Smooth muscle cell (in vitro differentiated cells): ENCODE results near the gene HOXC11. TPM values are rescaled to one million over a fixed set of nuclear protein-coding genes. Genes with fewer than 3 reads are reported as not detected.

ENCODE experiments used
- DNase-seq: peaks from one replicate; lab custom pipeline; 2025; ENCODE audit not compliant: unreplicated experiment; lab: John Stamatoyannopoulos, UW
- H2AFZ ChIP-seq: fragments of 200-600 bp; sonication (generic); 2 replicates; pipeline ENCODE4 v1.6.0; 2016; ENCODE audit warnings: antibody characterized with exemption, low read depth, mild to moderate bottlenecking
- H3F3A ChIP-seq: fragments of 200-600 bp; sonication (generic); 2 replicates; pipeline ENCODE4 v1.6.0; 2017; ENCODE audit warnings: antibody characterized with exemption, low read depth
- H3K27ac ChIP-seq: fragments of 200-600 bp; sonication (generic); 2 replicates; pipeline ENCODE4 v1.5.1; 2016; ENCODE audit warnings: low read depth, mild to moderate bottlenecking
- H3K27me3 ChIP-seq: fragments of 200-600 bp; sonication (generic); 2 replicates; pipeline ENCODE4 v1.6.1; 2016; ENCODE audit warnings: low read depth, mild to moderate bottlenecking
- H3K36me3 ChIP-seq: fragments of 200-600 bp; sonication (generic); 2 replicates; pipeline ENCODE4 v1.5.1; 2016; ENCODE audit warnings: low read depth
- H3K4me1 ChIP-seq: fragments of 200-600 bp; sonication (generic); 2 replicates; pipeline ENCODE4 v1.5.1; 2016; ENCODE audit warnings: low read depth
- H3K4me2 ChIP-seq: fragments of 200-600 bp; sonication (generic); 2 replicates; pipeline ENCODE4 v1.6.0; 2016; ENCODE audit warnings: mild to moderate bottlenecking
- H3K4me3 ChIP-seq: fragments of 200-600 bp; sonication (generic); 2 replicates; pipeline ENCODE4 v1.5.1; 2016; ENCODE audit warnings: mild to moderate bottlenecking
- H3K79me2 ChIP-seq: fragments of 200-600 bp; sonication (generic); 2 replicates; pipeline ENCODE4 v1.6.0; 2016; ENCODE audit warnings: low read depth, mild to moderate bottlenecking
- H3K9ac ChIP-seq: fragments of 200-600 bp; sonication (generic); 2 replicates; pipeline ENCODE4 v1.6.0; 2016; ENCODE audit warnings: low read depth
- H3K9me3 ChIP-seq: fragments of 200-600 bp; sonication (generic); replicated peaks from 2 replicates; pipeline ENCODE4 v1.5.1; 2016; ENCODE audit warnings: low read depth
- H4K20me1 ChIP-seq: fragments of 200-600 bp; sonication (generic); 2 replicates; pipeline ENCODE4 v1.6.0; 2016; ENCODE audit warnings: low read depth
- CTCF ChIP-seq: fragments of 200-600 bp; sonication (generic); IDR thresholded peaks from 2 replicates; pipeline ENCODE4 v1.5.1; 2017; ENCODE audit warnings: borderline replicate concordance, mild to moderate bottlenecking, antibody characterized with exemption; ENCODE audit not compliant: insufficient read depth, poor library complexity, severe bottlenecking
- WGBS: methylation state at CpG from one replicate; pipeline ENCODE4 v1.1.7; 2016; ENCODE audit warnings: low lambda C conversion rate; 5-methylcytosine and 5-hydroxymethylcytosine counted together
- polyA plus RNA-seq: library from polyadenylated mRNA; unstranded; fragments of >200 nt; fragmentation: Nextera tagmentation; extraction: Ambion mirVana; gene quantifications from 2 replicates; pipeline ENCODE4 v1.2.1, GENCODE V29; 2016
- total RNA-seq: library from RNA; depleted of rRNA; stranded (reverse); fragments of >200 nt; gene quantifications from 2 replicates; pipeline ENCODE4 v1.2.3, GENCODE V29; 2014

Gene HOXC11
- total and polyA plus RNA-seq, 2 experiments from 2014 or later, result 0.23 to 0.27 TPM

GRCh38 chr12:54001283-54002187 is 28.6 kb downstream of the HOXC11 start:
- H3K9ac ChIP-seq, result no peak overlapping the region
- no peaks in the 10 kb centered on the region for H3K79me2 ChIP-seq
- H3K4me2 ChIP-seq, result no peak overlapping the region

DNA sequence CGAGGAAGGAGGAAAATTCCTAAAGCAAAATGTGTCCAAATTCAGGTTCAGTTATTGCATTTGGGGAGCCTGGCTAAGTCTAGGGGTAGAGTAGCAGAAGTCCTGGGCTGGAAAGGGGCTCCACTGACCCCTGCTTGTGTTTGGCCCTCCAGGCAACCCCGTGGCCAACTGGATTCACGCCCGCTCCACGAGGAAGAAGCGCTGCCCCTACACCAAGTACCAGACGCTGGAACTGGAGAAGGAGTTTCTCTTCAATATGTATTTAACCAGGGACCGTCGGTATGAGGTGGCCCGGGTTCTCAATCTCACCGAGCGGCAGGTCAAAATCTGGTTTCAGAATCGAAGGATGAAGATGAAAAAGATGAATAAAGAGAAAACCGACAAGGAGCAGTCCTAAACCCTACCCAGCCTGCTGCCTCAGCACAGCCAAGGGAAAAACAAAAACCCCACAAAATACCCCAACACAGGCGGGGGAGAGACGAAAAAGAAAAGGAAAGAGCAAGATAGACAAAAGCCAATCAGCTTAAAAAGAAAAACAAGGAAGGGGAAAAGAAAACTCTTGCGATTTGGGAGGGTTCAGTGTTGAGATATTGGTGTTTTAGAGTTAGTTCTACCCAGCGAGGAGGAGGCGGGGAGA is 29.5 kb downstream of the HOXC11 start:
- Histone ChIP-seq H3K36me3 (no peaks in the 10 kb centered on the region), H3K4me2 (no peak overlapping the region), H2AFZ (no peak overlapping the region), H4K20me1 (no peaks in the 10 kb centered on the region), H3K4me3 (no peak overlapping the region), H3K79me2 (no peaks in the 10 kb centered on the region), H3K27me3 (peaks cover 100% of the 10 kb centered on the region), H3K9ac (no peak overlapping the region), H3F3A (no peaks in the 10 kb centered on the region), H3K9me3 (no peaks in the 10 kb centered on the region), H3K27ac (no peak overlapping the region), H3K4me1 (peaks cover 7% of the 10 kb centered on the region)
- 22% methylated on average over 19 of the region's 19 CpGs for WGBS
- TF ChIP-seq CTCF, result no peak
- no peak for DNase-seq

More at GRCh38 chr12:54001283-54002187, 28.6 kb downstream of the HOXC11 start:
- peaks cover 100% of the 10 kb centered on the region for H3K27me3 ChIP-seq
- no peak for TF ChIP-seq CTCF
- H3K4me1 ChIP-seq, result peaks cover 7% of the 10 kb centered on the region
- WGBS, result 17% methylated on average over 8 of the region's 8 CpGs
- no peaks in the 10 kb centered on the region for H3K36me3 ChIP-seq
- no peak overlapping the region for H3K27ac ChIP-seq
- no peak overlapping the region for H2AFZ ChIP-seq
- DNase-seq, result no peak
- no peaks in the 10 kb centered on the region for H3F3A ChIP-seq
- no peaks in the 10 kb centered on the region for H3K9me3 ChIP-seq
- no peaks in the 10 kb centered on the region for H4K20me1 ChIP-seq
- H3K4me3 ChIP-seq, result no peak overlapping the region

DNA sequence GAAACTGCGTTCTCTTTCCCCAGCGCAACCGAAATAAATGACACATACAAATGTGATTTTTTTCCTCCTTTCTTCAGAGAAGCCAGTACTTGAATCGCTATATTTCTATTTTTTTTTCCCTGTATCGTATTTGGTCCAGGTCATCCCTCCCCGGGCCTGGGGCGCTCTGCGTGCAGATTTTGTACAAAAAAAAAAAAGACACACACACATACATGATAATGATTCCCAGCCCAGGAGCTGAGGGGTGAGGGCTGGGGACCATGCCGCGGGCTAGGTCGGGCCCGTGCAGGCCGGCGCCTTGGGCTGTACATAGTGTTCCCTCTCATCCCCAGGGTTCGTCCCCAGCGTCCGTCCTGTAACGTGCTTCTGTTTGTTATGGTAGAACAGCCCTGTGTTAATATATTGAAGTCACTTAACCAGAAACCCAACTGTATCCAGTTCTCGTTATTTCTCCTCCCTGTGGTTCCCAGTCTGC is 30.0 kb downstream of the HOXC11 start:
- Histone ChIP-seq H3K36me3 (no peaks in the 10 kb centered on the region), H3F3A (no peaks in the 10 kb centered on the region), H3K4me3 (no peak overlapping the region), H3K4me2 (no peak overlapping the region), H2AFZ (no peak overlapping the region), H3K27ac (no peak overlapping the region), H4K20me1 (no peaks in the 10 kb centered on the region), H3K27me3 (peaks cover 100% of the 10 kb centered on the region), H3K79me2 (no peaks in the 10 kb centered on the region), H3K9me3 (no peaks in the 10 kb centered on the region), H3K9ac (no peak overlapping the region), H3K4me1 (peaks cover 7% of the 10 kb centered on the region)
- no peak for DNase-seq
- no peak for TF ChIP-seq CTCF
- WGBS, result 38% methylated on average over 19 of the region's 19 CpGs
